KOPT-K1 (cell line): ENCODE measurements around the gene FHIT.

Source experiments
- H3K27ac ChIP-seq: fragments of 200-600 bp; sonication (generic); 2 replicates; pipeline ENCODE4 v1.5.1; 2016; ENCODE audit warnings: antibody characterized with exemption, mild to moderate bottlenecking, low read depth, low read length; ENCODE audit not compliant: poor library complexity, severe bottlenecking
- H3K36me3 ChIP-seq: fragments of 200-600 bp; sonication (generic); 2 replicates; pipeline ENCODE4 v1.5.1; 2017; ENCODE audit warnings: antibody characterized with exemption, mild to moderate bottlenecking, low read length, moderate library complexity; ENCODE audit not compliant: insufficient read depth
- H3K9me3 ChIP-seq: fragments of 200-600 bp; sonication (generic); 2 replicates; pipeline ENCODE4 v1.5.1; 2017; ENCODE audit warnings: antibody characterized with exemption, low read length, mild to moderate bottlenecking; ENCODE audit not compliant: insufficient read depth, poor library complexity, severe bottlenecking

Gene FHIT

DNA sequence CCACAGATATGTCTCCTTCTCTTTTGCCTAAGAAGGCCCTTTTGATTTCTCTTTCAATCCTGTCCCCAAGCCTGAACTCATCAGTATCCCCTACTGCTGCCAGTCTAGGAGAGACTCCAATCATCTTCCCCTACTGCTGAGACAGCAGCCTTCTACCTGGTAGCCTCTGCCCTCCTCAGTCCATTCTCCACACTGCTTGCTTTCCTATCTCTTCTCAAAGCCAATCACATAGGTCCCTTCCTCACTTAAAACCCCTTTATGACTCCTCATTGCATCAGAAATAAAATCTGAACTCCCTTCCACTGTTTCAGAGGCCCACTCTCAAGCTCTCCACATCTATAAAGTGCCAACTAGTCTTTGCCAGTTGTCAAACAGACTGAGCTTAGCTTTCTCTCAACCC, 1119.6 kb downstream of the FHIT start:
- H3K27ac ChIP-seq: no peak overlapping the region
- no peaks in the 10 kb centered on the region for H3K36me3 ChIP-seq
- H3K9me3 ChIP-seq: no peaks in the 10 kb centered on the region

DNA sequence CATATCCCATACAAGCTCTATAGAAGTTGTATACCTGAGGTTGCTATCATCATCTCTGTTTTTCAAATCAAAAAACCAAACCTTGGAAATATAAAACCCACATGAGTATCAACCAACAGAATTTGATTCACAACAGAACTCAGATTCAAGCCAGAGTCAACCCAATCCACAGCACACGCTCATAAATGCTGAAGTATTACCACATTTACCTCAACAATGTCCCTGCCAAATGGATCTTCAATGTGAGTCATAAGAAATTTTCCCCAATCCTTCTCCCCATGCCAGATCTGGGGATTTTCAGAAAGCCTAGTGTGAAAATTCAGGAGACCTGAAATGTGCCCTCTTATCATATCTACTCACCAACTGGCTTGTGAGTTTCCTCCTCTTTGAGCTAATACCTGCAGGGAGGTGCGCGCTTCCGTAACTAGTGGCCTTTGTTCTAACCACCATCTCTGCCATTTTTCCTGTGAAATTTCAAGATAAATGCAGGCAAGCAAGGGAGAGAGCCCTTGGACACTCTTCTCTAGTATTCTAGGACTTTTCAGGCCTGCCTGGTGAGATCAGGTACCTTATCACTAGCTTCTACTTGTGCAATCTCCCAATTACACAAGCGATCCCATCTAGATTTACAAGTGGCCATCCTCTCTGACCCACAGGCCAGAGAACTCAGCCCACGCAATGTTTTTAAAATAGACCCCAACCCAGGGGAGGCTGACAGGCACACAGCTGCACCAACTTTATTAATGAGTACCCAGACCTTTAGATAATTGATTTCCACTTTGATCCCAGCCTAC, 1124.5 kb downstream of the FHIT start:
- H3K27ac ChIP-seq: no peak overlapping the region
- H3K36me3 ChIP-seq: no peaks in the 10 kb centered on the region
- no peaks in the 10 kb centered on the region for H3K9me3 ChIP-seq

GRCh38 chr3:60125686-60126085, 1125.6 kb downstream of the FHIT start:
- Histone ChIP-seq H3K9me3 (no peaks in the 10 kb centered on the region), H3K36me3 (no peaks in the 10 kb centered on the region), H3K27ac (no peak overlapping the region)

DNA sequence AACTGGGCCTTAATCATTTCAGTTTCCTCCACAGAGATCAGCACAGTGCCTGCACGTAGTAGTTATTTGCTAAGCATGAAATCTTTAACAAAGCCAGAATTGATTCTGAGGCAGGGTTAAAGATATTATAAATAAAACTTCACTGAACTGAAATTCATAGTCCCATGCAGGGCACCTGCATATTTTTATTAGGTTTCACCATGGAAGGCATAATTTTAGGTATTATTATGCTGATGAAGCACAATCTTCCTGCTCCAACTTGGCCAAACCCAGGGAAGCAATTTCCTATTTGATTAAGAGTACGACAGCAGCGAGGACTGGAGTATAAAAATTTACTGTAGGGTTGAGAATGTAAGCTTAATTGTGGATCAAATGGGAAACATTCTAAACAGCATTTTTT, 1131.0 kb downstream of the FHIT start:
- Histone ChIP-seq H3K36me3 (no peaks in the 10 kb centered on the region), H3K27ac (no peak overlapping the region), H3K9me3 (no peaks in the 10 kb centered on the region)

GRCh38 chr3:60114191-60114590, 1137.1 kb downstream of the FHIT start:
- H3K27ac ChIP-seq: no peak overlapping the region
- H3K36me3 ChIP-seq: no peaks in the 10 kb centered on the region
- H3K9me3 ChIP-seq: no peaks in the 10 kb centered on the region

GRCh38 chr3:60107275-60107674, 1144.0 kb downstream of the FHIT start:
- no peaks in the 10 kb centered on the region for H3K9me3 ChIP-seq

DNA sequence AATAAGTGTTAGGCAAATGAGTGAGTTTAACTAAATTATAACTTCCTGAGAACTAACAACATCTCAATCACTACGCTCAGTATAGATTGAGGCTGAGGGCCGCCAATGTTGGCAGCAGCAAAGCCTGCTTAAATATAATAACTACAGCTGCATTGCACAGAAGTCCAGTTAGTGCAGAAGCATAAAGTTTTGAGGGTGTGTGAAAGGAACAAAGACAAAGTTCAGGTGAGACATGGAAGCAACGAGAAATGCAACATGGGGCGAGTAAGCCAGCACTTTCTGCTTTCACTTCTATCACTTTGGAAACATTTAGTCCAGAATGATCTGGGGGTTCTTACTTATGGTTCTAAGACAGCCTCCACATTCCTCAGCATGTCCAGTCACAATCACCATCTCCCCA, 1149.1 kb downstream of the FHIT start:
- H3K9me3 ChIP-seq: no peaks in the 10 kb centered on the region
- no peaks in the 10 kb centered on the region for H3K36me3 ChIP-seq
- H3K27ac ChIP-seq: no peak overlapping the region

More at GRCh38 chr3:60107275-60107674, 1144.0 kb downstream of the FHIT start:
- H3K27ac ChIP-seq: no peak overlapping the region
- H3K36me3 ChIP-seq: no peaks in the 10 kb centered on the region

DNA sequence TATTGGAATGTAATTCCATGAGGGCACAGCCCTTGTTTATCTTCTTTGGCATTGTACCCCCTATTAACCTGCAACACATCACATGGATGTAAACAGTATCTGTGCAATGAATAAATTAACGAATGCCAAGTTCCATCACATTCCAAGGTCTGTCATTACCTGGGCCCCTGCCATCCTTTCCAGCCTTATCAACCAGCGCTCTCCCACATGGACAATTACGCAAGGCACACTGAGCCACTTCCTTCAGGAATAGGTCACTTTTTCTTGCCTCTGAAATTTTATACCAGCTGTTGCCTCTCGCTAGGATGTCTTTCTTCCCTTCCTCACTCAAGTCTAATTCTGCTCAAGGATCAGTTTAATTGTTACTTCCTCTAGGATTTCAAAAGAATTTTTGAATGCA, 1149.6 kb downstream of the FHIT start:
- H3K27ac ChIP-seq: no peak overlapping the region
- peaks cover under 1% of the 10 kb centered on the region for H3K9me3 ChIP-seq
- no peaks in the 10 kb centered on the region for H3K36me3 ChIP-seq

DNA sequence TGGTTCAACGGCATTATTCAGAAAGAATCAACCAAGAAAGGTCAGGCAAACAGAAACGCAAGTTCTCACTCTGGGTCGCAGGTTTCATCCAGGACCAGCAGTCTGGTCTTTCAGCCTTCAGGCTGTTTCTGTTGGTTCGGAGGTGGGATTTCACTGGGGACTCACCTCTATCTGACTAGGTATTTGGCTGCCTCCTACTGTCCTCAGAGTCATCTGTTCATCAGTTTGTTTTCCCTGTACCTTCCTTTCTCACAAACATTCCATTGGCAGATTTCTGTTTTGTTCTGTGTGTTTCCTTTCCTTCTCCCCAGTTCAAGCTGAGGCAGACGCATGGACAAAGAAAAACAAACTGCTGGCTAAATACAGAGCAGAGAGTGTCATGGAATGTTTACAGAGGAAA, 1154.8 kb downstream of the FHIT start:
- H3K36me3 ChIP-seq: no peaks in the 10 kb centered on the region
- H3K27ac ChIP-seq: no peak overlapping the region
- H3K9me3 ChIP-seq: peaks cover 22% of the 10 kb centered on the region

GRCh38 chr3:60095930-60096329, 1155.3 kb downstream of the FHIT start:
- peaks cover 22% of the 10 kb centered on the region for H3K9me3 ChIP-seq
- no peaks in the 10 kb centered on the region for H3K36me3 ChIP-seq
- no peak overlapping the region for H3K27ac ChIP-seq

- Histone ChIP-seq H3K27ac (peak overlapping the region; percentile 33), H3K9me3 (peaks cover 22% of the 10 kb centered on the region), H3K36me3 (no peaks in the 10 kb centered on the region)
Observed at GRCh38 chr3:60095516-60095915, 1155.7 kb downstream of the FHIT start.

- H3K9me3 ChIP-seq: peaks cover 22% of the 10 kb centered on the region
- H3K27ac ChIP-seq: peak overlapping the region; percentile 33
- no peaks in the 10 kb centered on the region for H3K36me3 ChIP-seq
Observed at GRCh38 chr3:60094392-60094947, 1156.8 kb downstream of the FHIT start.

DNA sequence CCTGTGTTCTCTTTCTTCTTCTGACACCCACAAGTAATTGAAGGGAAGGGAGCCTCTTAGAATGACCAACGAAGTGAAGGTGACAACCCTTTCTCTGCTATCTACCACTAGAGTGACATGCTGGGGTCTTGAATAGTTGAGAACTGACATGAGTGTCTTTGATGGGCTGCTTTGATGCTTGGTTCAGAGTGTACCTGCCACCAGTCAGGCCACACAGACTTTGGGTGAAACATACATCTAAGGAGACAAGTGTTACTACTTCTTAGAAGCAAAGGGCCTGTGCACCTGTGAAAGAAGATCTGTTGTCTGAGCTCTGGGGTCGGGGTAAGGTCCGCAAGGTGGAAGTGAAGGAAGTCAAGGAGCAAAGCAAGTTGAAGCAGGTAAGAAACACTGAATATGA, 1160.7 kb downstream of the FHIT start:
- Histone ChIP-seq H3K27ac (peak overlapping the region; percentile 61), H3K36me3 (no peaks in the 10 kb centered on the region), H3K9me3 (peaks cover 32% of the 10 kb centered on the region)

GRCh38 chr3:60086811-60087210, 1164.4 kb downstream of the FHIT start:
- peaks cover 59% of the 10 kb centered on the region for H3K9me3 ChIP-seq

DNA sequence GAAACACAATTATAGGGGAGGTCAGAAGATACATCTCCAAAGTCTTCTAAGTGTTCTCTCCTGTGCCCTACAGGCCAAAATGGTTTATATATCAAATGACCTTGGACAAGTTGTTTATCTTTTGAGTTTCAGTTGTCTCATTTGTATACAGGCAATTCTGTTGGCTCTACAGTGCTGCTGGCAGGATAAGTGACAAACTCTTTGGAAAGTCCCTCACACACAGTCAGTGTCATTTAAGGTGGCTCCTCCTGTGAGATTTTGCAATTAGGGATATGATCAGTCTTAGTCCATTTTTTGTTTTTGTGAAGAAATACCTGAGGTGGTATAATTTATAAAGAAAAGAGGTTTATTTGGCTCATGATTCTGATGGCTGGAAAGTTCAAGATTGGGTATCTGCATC, 1165.6 kb downstream of the FHIT start:
- no peak overlapping the region for H3K27ac ChIP-seq
- peaks cover 54% of the 10 kb centered on the region for H3K9me3 ChIP-seq
- no peaks in the 10 kb centered on the region for H3K36me3 ChIP-seq

More at GRCh38 chr3:60086811-60087210, 1164.4 kb downstream of the FHIT start:
- no peak overlapping the region for H3K27ac ChIP-seq
- H3K36me3 ChIP-seq: no peaks in the 10 kb centered on the region
